ENCODE data around the gene PCDHGA1.
"Not testable (repeated sequence)": the region's sequence is repeated elsewhere in the genome, so short reads cannot be mapped to it uniquely, and the experiment has no call there.

Gene PCDHGA1

GRCh38 chr5:141431286-141431685 is 101.0 kb downstream of the PCDHGA1 start:
- H3K36me3 ChIP-seq (ENCODE audit: control insufficient read depth in 1 of 2, insufficient read depth in 2 of 2, low read length in 2 of 2), result peaks cover 29 to 37% of the 10 kb centered on the region in 2 experiments
- no peaks in the 10 kb centered on the region for H3K79me2 ChIP-seq (ENCODE audit: control insufficient read depth, insufficient read depth, low read length, poor library complexity)
- WGBS (ENCODE audit: extremely low coverage, insufficient coverage, insufficient read length), result no CpG with 5 or more reads among the region's 37 CpGs
- H3K4me2 ChIP-seq (ENCODE audit: low read length), result no peak overlapping the region
- no peak overlapping the region for H2BK12ac ChIP-seq (ENCODE audit: low read length)
- no peak overlapping the region for H2AFZ ChIP-seq (ENCODE audit: insufficient read depth, low read length, poor library complexity)
- DNase-seq, result no peak
- H2AK5ac ChIP-seq (ENCODE audit: low read length), result no peak overlapping the region
- no peak overlapping the region for H3K18ac ChIP-seq (ENCODE audit: low read length)
- no peak overlapping the region for H3K9ac ChIP-seq (ENCODE audit: low read length)
- peaks cover 35% of the 10 kb centered on the region for H3K9me3 ChIP-seq (ENCODE audit: insufficient read depth, low read depth, low read length)
- no peak overlapping the region for H3K14ac ChIP-seq (ENCODE audit: low read length)
- no peak overlapping the region for H2BK5ac ChIP-seq (ENCODE audit: low read depth, low read length, poor library complexity)
- no peak overlapping the region for H2BK120ac ChIP-seq (ENCODE audit: insufficient read depth, low read length, poor library complexity)
- no peak overlapping the region for H4K8ac ChIP-seq (ENCODE audit: low read depth, low read length)
- no peak overlapping the region for H4K12ac ChIP-seq (ENCODE audit: low read depth, low read length)
- H3K27me3 ChIP-seq (ENCODE audit: insufficient read depth, low read length), result no peaks in the 10 kb centered on the region
- no peak overlapping the region for H3K4ac ChIP-seq (ENCODE audit: low read depth, low read length)
- H3K4me1 ChIP-seq (ENCODE audit: control insufficient read depth in 1 of 2, insufficient read depth in 2 of 2, low read length in 2 of 2), result no peaks in the 10 kb centered on the region
- no peak overlapping the region for H3K27ac ChIP-seq (ENCODE audit: low read depth, low read length)
- no peak overlapping the region for H3K4me3 ChIP-seq (ENCODE audit: low read depth, low read length)
- H3K23ac ChIP-seq (ENCODE audit: low read length), result no peak overlapping the region
- H3K79me1 ChIP-seq (ENCODE audit: low read length), result no peaks in the 10 kb centered on the region
- no peak overlapping the region for H4K91ac ChIP-seq (ENCODE audit: low read depth, low read length)

GRCh38 chr5:141432308-141432707 is 102.0 kb downstream of the PCDHGA1 start:
- H4K91ac ChIP-seq (ENCODE audit: low read depth, low read length); H3K9ac ChIP-seq (ENCODE audit: low read length); H3K18ac ChIP-seq (ENCODE audit: low read length); H2BK12ac ChIP-seq (ENCODE audit: low read length); DNase-seq; H3K27ac ChIP-seq (ENCODE audit: low read depth, low read length); H3K23ac ChIP-seq (ENCODE audit: low read length); H3K4me3 ChIP-seq (ENCODE audit: low read depth, low read length); H3K4me1 ChIP-seq (ENCODE audit: control insufficient read depth in 1 of 2, insufficient read depth in 2 of 2, low read length in 2 of 2); H3K79me2 ChIP-seq (ENCODE audit: control insufficient read depth, insufficient read depth, low read length, poor library complexity); H3K4ac ChIP-seq (ENCODE audit: low read depth, low read length); H2BK120ac ChIP-seq (ENCODE audit: insufficient read depth, low read length, poor library complexity); H3K4me2 ChIP-seq (ENCODE audit: low read length); H2AFZ ChIP-seq (ENCODE audit: insufficient read depth, low read length, poor library complexity); H3K79me1 ChIP-seq (ENCODE audit: low read length); H4K12ac ChIP-seq (ENCODE audit: low read depth, low read length); H3K14ac ChIP-seq (ENCODE audit: low read length); H2AK5ac ChIP-seq (ENCODE audit: low read length); H3K27me3 ChIP-seq (ENCODE audit: insufficient read depth, low read length); H4K8ac ChIP-seq (ENCODE audit: low read depth, low read length); H2BK5ac ChIP-seq (ENCODE audit: low read depth, low read length, poor library complexity): not testable (repeated sequence)
- WGBS (ENCODE audit: extremely low coverage, insufficient coverage, insufficient read length), result no CpG with 5 or more reads among the region's 38 CpGs
- Histone ChIP-seq H3K9me3 (ENCODE audit: insufficient read depth, low read depth, low read length) (peaks cover 32% of the 10 kb centered on the region), H3K36me3 (ENCODE audit: control insufficient read depth in 1 of 2, insufficient read depth in 2 of 2, low read length in 2 of 2) (peaks cover 28 to 31% of the 10 kb centered on the region in 2 experiments)

GRCh38 chr5:141432726-141433125 is 102.4 kb downstream of the PCDHGA1 start:
- H3K9me3 ChIP-seq (ENCODE audit: insufficient read depth, low read depth, low read length), result peaks cover 27% of the 10 kb centered on the region
- not testable (repeated sequence) for DNase-seq; H4K91ac ChIP-seq (ENCODE audit: low read depth, low read length); H2BK12ac ChIP-seq (ENCODE audit: low read length); H4K12ac ChIP-seq (ENCODE audit: low read depth, low read length); H2AK5ac ChIP-seq (ENCODE audit: low read length); H3K79me1 ChIP-seq (ENCODE audit: low read length); H3K4me1 ChIP-seq (ENCODE audit: control insufficient read depth in 1 of 2, insufficient read depth in 2 of 2, low read length in 2 of 2); H2BK120ac ChIP-seq (ENCODE audit: insufficient read depth, low read length, poor library complexity); H3K14ac ChIP-seq (ENCODE audit: low read length); H2BK5ac ChIP-seq (ENCODE audit: low read depth, low read length, poor library complexity); H3K27ac ChIP-seq (ENCODE audit: low read depth, low read length); H2AFZ ChIP-seq (ENCODE audit: insufficient read depth, low read length, poor library complexity); H3K27me3 ChIP-seq (ENCODE audit: insufficient read depth, low read length); H3K18ac ChIP-seq (ENCODE audit: low read length); H3K4me2 ChIP-seq (ENCODE audit: low read length); H3K4me3 ChIP-seq (ENCODE audit: low read depth, low read length); H3K4ac ChIP-seq (ENCODE audit: low read depth, low read length); H3K9ac ChIP-seq (ENCODE audit: low read length); H3K79me2 ChIP-seq (ENCODE audit: control insufficient read depth, insufficient read depth, low read length, poor library complexity); H3K23ac ChIP-seq (ENCODE audit: low read length); H4K8ac ChIP-seq (ENCODE audit: low read depth, low read length)
- no CpG with 5 or more reads among the region's 29 CpGs for WGBS (ENCODE audit: extremely low coverage, insufficient coverage, insufficient read length)
- peaks cover 24 to 27% of the 10 kb centered on the region in 2 experiments for H3K36me3 ChIP-seq (ENCODE audit: control insufficient read depth in 1 of 2, insufficient read depth in 2 of 2, low read length in 2 of 2)

GRCh38 chr5:141434006-141434405 is 103.7 kb downstream of the PCDHGA1 start:
- Histone ChIP-seq H2BK120ac (ENCODE audit: insufficient read depth, low read length, poor library complexity) (no peak overlapping the region), H3K23ac (ENCODE audit: low read length) (no peak overlapping the region), H3K4ac (ENCODE audit: low read depth, low read length) (no peak overlapping the region), H3K9ac (ENCODE audit: low read length) (no peak overlapping the region), H4K91ac (ENCODE audit: low read depth, low read length) (no peak overlapping the region), H2AK5ac (ENCODE audit: low read length) (no peak overlapping the region), H3K4me2 (ENCODE audit: low read length) (no peak overlapping the region), H3K79me1 (ENCODE audit: low read length) (no peaks in the 10 kb centered on the region), H3K27ac (ENCODE audit: low read depth, low read length) (no peak overlapping the region), H4K8ac (ENCODE audit: low read depth, low read length) (no peak overlapping the region), H2AFZ (ENCODE audit: insufficient read depth, low read length, poor library complexity) (no peak overlapping the region), H2BK12ac (ENCODE audit: low read length) (no peak overlapping the region), H3K4me3 (ENCODE audit: low read depth, low read length) (no peak overlapping the region), H3K36me3 (ENCODE audit: control insufficient read depth in 1 of 2, insufficient read depth in 2 of 2, low read length in 2 of 2) (peaks cover 19 to 21% of the 10 kb centered on the region in 2 experiments), H3K18ac (ENCODE audit: low read length) (no peak overlapping the region), H3K4me1 (ENCODE audit: control insufficient read depth in 1 of 2, insufficient read depth in 2 of 2, low read length in 2 of 2) (peaks cover 0 to 2% of the 10 kb centered on the region in 2 experiments), H4K12ac (ENCODE audit: low read depth, low read length) (no peak overlapping the region), H3K14ac (ENCODE audit: low read length) (no peak overlapping the region), H3K9me3 (ENCODE audit: insufficient read depth, low read depth, low read length) (peaks cover 22% of the 10 kb centered on the region), H2BK5ac (ENCODE audit: low read depth, low read length, poor library complexity) (no peak overlapping the region), H3K79me2 (ENCODE audit: control insufficient read depth, insufficient read depth, low read length, poor library complexity) (no peaks in the 10 kb centered on the region), H3K27me3 (ENCODE audit: insufficient read depth, low read length) (no peaks in the 10 kb centered on the region)
- no peak for DNase-seq
- no CpG with 5 or more reads among the region's 2 CpGs for WGBS (ENCODE audit: extremely low coverage, insufficient coverage, insufficient read length)

All from trophoblast cell (in vitro differentiated cells and primary cell).